ENCODE data around the gene FDX1.

Gene FDX1

GRCh38 chr11:110509472-110509871 lies 79.7 kb downstream of the FDX1 start:
- DNase-seq (ENCODE audit: low read depth) = no peak

- DNase-seq (ENCODE audit: low read depth) = no peak
Observed at GRCh38 chr11:110512026-110512425, 82.3 kb downstream of the FDX1 start.

GRCh38 chr11:110513259-110513801 lies 83.6 kb downstream of the FDX1 start:
- no peak for DNase-seq (ENCODE audit: low read depth)

DNA sequence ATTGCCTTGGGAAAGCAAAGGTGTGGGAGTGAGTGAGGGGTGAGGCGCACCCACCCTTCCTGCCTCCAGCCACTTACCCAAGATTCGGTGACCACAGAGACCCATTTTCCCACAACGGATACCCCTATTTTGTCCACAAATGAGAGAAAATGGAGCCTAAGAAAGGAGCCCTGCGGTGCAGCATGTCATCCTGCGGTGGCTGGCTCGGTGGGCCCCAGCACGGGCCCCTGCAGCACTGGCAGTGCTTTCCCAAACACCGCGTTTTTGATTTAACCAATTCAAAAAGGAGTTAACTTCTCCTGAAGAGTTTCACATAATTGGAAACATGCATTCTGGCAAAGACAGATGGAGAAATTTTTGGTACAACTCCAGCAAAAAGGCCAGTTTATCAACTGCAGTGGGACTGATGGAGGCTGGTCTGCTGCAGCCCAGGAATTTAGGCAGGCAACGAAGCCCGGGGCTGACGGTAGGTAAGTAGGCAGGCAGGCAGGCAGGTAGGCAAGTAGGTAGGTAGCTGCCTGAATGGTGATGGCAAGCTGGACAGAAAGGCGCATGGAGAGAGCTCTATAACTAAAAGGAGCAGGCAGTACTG lies 84.2 kb downstream of the FDX1 start:
- no peak for DNase-seq (ENCODE audit: low read depth)

Data from ELR (cell line).